Retinal pigment epithelial cell (primary cell): Measurements from ENCODE around the gene FXYD7.

ENCODE experiments used
- DNase-seq: peaks from one replicate; pipeline ENCODE4 v3.0.0-alpha.2; 2010; ENCODE audit warnings: low read depth
- H3K4me3 ChIP-seq: 2 replicates; pipeline ENCODE4 v1.5.1; 2011; ENCODE audit warnings: mild to moderate bottlenecking, low read length, control low read depth, moderate library complexity
- TF ChIP-seq, protein P1 (sequence below): conservative IDR thresholded peaks from 2 replicates; pipeline ENCODE4 v1.5.1; 2011; ENCODE audit warnings: low read depth, low read length, control low read depth, inconsistent platforms

Gene FXYD7

DNA sequence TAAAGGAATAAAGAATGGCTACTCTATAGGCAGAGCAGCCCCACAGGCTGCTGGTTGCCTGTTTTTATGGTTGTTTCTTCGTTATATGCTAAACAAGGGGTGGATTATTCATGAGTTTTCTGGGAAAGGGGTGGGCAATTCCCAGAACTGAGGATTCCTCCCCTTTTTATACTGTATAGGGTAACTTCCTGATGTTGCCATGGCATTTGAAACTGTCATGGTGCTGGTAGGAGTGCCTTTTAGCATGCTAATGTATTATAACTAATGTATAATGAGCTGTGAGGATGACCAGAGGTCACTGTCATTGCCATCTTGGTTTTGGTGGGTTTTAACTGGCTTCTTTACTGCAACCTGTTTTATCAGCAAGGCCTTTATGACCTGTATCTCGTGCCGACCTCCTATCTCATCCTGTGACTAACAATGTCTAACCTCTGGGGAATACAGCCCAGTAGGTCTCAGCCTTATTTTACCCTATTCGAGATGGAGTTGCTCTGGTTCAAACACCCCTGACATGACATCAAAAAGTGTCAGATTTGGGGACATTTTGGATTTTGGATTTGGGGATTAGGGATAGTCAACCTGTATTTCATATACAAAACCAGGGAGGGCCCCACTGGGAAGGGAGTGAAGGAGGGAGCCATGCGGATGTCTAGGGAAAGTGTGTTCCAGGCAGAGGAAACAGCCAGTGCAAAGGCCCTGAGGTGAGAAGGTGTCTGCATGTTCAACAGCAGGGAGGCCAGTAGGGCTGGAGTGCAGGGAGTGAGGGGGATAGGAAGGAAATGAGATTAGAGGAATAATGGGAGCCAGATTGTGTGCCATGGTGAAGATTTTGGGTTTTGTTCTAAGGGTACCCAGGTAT is 22.4 kb downstream of the FXYD7 start:
- no peak overlapping the region for H3K4me3 ChIP-seq
- no peak for DNase-seq
- TF ChIP-seq, protein P1, sequence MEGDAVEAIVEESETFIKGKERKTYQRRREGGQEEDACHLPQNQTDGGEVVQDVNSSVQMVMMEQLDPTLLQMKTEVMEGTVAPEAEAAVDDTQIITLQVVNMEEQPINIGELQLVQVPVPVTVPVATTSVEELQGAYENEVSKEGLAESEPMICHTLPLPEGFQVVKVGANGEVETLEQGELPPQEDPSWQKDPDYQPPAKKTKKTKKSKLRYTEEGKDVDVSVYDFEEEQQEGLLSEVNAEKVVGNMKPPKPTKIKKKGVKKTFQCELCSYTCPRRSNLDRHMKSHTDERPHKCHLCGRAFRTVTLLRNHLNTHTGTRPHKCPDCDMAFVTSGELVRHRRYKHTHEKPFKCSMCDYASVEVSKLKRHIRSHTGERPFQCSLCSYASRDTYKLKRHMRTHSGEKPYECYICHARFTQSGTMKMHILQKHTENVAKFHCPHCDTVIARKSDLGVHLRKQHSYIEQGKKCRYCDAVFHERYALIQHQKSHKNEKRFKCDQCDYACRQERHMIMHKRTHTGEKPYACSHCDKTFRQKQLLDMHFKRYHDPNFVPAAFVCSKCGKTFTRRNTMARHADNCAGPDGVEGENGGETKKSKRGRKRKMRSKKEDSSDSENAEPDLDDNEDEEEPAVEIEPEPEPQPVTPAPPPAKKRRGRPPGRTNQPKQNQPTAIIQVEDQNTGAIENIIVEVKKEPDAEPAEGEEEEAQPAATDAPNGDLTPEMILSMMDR: no peak

DNA sequence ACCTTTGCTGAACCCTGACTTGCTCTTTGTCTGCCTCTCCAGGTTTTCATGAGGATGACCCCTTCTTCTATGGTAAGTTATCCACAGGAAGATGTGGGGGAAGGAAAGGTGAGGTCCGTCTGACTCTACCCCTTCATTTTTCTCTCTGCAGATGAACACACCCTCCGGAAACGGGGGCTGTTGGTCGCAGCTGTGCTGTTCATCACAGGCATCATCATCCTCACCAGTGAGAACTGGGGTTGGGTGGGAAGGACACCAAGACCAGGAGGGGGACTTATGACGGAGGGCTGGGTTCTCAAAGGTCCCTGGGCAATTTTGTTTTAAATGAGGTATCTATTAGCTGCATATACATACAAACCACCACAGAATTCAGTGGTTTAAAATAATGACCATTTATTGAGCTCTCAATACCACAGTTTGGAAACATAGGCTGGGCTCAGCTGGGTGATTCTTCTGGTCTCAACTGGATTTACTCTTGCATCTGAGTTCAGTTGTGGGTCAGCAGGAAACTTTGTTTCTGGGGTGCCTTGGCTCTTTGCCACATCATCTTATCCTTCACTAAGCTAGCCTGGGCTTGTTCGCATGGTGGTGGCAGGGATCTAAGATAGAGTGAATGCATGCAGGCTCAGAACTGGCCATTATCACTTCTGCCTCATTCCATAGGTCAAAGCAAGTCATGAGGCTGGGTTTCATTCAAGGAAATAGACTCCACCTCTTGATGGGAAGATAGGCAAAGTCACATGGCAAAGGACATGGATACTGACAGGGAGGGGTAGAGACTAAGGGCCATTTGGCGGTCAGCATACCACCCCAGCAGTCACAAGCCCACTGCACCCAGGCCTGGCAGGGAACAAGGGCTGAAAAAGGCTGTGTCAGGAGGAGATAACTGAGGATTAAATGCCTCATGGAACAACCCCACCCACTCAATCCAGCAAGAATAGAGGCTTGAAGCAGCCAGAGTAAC is 23.3 kb downstream of the FXYD7 start:
- TF ChIP-seq, protein P1: no peak
- H3K4me3 ChIP-seq: no peak overlapping the region
- no peak for DNase-seq

DNA sequence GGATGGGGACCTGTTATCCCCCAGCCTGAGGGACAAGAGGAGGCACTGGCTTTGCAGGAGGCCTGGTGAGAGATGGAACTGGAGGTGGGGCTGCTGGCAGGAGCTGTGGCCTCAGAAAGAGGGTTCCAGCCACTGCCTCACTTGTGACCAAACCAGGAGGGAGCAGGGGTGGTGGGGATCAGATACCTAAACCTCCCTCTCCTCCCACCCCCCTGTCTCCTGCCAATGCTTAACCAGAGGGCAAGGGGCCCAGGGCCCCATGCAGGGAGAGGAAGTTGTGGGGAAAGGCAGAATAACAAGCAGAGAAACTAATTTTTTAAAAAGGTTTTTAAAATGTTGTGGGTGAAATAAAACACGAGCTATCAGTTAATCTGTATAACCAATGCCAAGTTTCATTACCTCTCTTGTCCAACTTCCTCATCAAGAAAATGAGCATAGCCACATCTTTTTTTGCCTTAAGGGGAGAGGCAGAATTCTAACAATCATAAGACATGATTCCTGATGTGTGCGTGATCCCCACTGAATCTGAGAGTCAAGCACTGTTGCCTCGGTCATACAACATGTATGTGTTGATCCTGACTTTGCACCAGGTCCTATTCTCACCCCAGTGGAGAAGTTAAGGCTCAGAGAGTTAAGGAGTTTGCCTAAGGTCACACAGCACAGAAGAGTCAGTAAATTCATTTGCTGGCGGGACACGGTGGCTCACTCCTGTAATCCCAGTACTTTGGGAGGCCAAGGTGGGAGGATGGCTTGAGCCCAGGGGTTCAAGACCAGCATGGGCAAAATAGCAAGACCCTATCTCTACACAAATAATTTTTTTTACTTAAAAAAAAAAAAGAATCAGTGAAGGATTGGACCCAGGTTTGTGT is 24.4 kb downstream of the FXYD7 start:
- no peak overlapping the region for H3K4me3 ChIP-seq
- DNase-seq: no peak
- TF ChIP-seq, protein P1: no peak

DNA sequence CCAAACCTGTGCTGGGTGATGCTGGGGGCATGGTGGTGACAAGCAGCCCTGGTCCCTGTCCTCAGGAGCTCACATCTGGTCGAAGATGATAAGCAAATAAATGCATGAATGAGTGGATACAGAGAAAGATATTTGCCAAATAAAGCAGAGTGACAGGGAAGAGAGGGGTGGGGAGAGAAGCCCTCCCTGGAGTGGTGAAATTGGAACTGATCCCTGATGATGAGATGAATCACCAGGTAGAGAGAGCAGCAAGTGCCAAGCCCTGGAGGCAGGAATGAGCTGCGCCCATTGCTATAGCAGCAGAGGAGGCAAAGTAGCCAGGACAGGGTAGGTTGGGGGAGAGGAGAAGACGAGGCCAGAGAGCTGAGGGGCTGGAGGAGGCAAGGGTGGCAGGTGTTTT is 25.1 kb downstream of the FXYD7 start:
- DNase-seq: no peak
- no peak overlapping the region for H3K4me3 ChIP-seq
- TF ChIP-seq, protein P1: no peak

DNA sequence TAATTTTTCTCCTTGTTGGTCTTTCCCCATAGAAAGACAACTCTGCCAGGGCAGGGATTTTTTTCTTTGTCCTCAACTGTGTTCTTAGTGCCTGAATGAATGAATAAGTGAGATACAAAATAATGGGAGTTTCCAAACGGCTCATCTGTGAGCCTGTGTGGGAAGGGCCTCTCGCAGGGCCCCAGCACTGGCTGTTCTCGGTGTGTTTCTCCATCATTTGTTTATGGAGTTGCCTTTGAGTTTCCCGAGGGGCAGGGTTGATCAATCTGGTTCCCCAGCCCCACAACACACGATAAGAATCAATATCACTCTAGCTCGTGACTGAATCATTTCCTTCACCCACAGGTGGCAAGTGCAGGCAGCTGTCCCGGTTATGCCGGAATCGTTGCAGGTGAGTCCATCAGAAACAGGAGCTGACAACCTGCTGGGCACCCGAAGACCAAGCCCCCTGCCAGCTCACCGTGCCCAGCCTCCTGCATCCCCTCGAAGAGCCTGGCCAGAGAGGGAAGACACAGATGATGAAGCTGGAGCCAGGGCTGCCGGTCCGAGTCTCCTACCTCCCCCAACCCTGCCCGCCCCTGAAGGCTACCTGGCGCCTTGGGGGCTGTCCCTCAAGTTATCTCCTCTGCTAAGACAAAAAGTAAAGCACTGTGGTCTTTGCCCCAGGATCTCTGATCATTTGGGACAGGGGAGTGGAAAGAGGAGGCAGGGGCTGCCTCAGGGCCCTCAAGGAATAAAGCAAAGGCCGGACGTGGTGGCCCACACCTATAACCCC is 26.4 kb downstream of the FXYD7 start:
- H3K4me3 ChIP-seq: no peak overlapping the region
- DNase-seq: no peak
- TF ChIP-seq, protein P1: no peak
